GM21619 (cell line): ENCODE measurements around the gene ADORA1.

ENCODE experiments used
- ATAC-seq: cut with Tn5 transposase; IDR thresholded peaks from one replicate; pipeline ENCODE4 v1.9.1; 2021; ENCODE audit not compliant: unreplicated experiment

ADORA1 gene

GRCh38 chr1:203127666-203128430, at the start of gene ADORA1:
Gene ADORA1 (plus strand): TSS chr1:203127726. CDS start chr1:203128842, 1,116 bp downstream.
- ATAC-seq: no peak

GRCh38 chr1:203077956-203078355, 49.6 kb upstream of the ADORA1 start:
- no peak for ATAC-seq

GRCh38 chr1:203078478-203078877, 49.0 kb upstream of the ADORA1 start:
- ATAC-seq: no peak

- no peak for ATAC-seq
Measured at GRCh38 chr1:203080456-203080855, 47.1 kb upstream of the ADORA1 start.

GRCh38 chr1:203081465-203082230, 45.9 kb upstream of the ADORA1 start:
- ATAC-seq: no peak

GRCh38 chr1:203082231-203082505, 45.4 kb upstream of the ADORA1 start:
- no peak for ATAC-seq

GRCh38 chr1:203082571-203083462, 44.7 kb upstream of the ADORA1 start:
- no peak for ATAC-seq

- ATAC-seq: no peak
Measured at GRCh38 chr1:203083463-203083921, 44.0 kb upstream of the ADORA1 start.

- ATAC-seq: no peak
Measured at GRCh38 chr1:203084588-203085527, 42.7 kb upstream of the ADORA1 start.

GRCh38 chr1:203085528-203086406, 41.8 kb upstream of the ADORA1 start, which contains the start of gene MYOG:
Gene MYOG (minus strand): TSS chr1:203086012. CDS start chr1:203085961, 51 bp downstream.
- ATAC-seq: no peak

GRCh38 chr1:203086992-203087763, 40.3 kb upstream of the ADORA1 start:
- no peak for ATAC-seq

GRCh38 chr1:203088441-203088840, 39.1 kb upstream of the ADORA1 start:
- ATAC-seq: no peak

- no peak for ATAC-seq
Measured at GRCh38 chr1:203089001-203089650, 38.4 kb upstream of the ADORA1 start.

GRCh38 chr1:203089651-203090045, 37.9 kb upstream of the ADORA1 start:
- ATAC-seq: no peak

- ATAC-seq: no peak
Measured at GRCh38 chr1:203090421-203091198, 36.9 kb upstream of the ADORA1 start.

- ATAC-seq: no peak
Measured at GRCh38 chr1:203091199-203091477, 36.4 kb upstream of the ADORA1 start.

GRCh38 chr1:203091761-203092330, 35.7 kb upstream of the ADORA1 start:
- ATAC-seq: no peak
